IgD-negative memory B cell (primary cell): ENCODE data around the gene AMPH. TPM values are rescaled to one million over a fixed set of nuclear protein-coding genes. Genes with fewer than 3 reads are reported as not detected.
"Not testable (repeated sequence)": the region's sequence is repeated elsewhere in the genome, so short reads cannot be mapped to it uniquely, and the experiment has no call there.

Source experiments
- H3K27ac Mint-ChIP-seq, 3 donors: one replicate each; pipeline ENCODE4 v1.8.0; 2020 to 2022; ENCODE audit warnings: mild to moderate bottlenecking in 3 of 3, mixed read lengths in 3 of 3, moderate library complexity in 1 of 3
- H3K27me3 Mint-ChIP-seq: one replicate; pipeline ENCODE4 v1.8.0; 2021; ENCODE audit warnings: mixed read lengths
- H3K36me3 Mint-ChIP-seq: one replicate; pipeline ENCODE4 v1.8.0; 2020; ENCODE audit warnings: mild to moderate bottlenecking, mixed read lengths
- H3K4me1 Mint-ChIP-seq, 3 donors: one replicate each; pipeline ENCODE4 v1.8.0; 2020 to 2022; ENCODE audit warnings: mixed read lengths in 3 of 3, mild to moderate bottlenecking in 1 of 3
- H3K4me3 Mint-ChIP-seq, 4 donors: one replicate each; pipeline ENCODE4 v1.8.0; 2020 to 2022; ENCODE audit warnings: mild to moderate bottlenecking in 4 of 4, mixed read lengths in 4 of 4, moderate library complexity in 3 of 4
- H3K9me3 Mint-ChIP-seq, 3 donors: one replicate each; pipeline ENCODE4 v1.8.0; 2020 to 2021; ENCODE audit warnings: mixed read lengths in 3 of 3, mild to moderate bottlenecking in 1 of 3
- polyA plus RNA-seq: library from polyadenylated mRNA; unstranded; fragments of 300-500 nt; fragmentation: Illumina TruSeq; gene quantifications from one replicate; pipeline ENCODE4 v1.2.3, GENCODE V29; 2021

AMPH gene
- polyA plus RNA-seq, 1 donor from 2014 or later: not detected

DNA sequence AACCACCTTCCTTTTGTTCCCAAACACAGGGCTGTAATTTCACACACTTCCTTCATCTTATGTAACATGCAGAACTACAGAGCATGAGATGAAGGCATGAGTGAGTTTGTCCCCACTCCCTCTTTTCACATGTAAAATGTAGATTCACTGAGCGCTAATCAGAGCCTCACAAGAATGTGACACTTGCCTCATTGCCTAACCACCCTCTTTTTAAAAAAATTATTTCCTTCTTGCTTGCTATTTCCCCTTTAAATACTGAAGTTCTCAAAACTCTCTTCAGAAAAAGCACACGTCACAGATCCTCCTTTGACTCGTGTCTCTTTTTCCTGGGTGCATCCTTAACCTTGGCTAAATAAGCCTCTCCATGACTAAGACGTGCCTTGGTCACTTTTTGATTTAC, 236.5 kb downstream of the AMPH start:
- Mint-ChIP-seq H3K9me3 (no peaks in the 10 kb centered on the region), H3K27me3 (no peaks in the 10 kb centered on the region), H3K4me3 (no peak overlapping the region), H3K36me3 (peaks cover 3% of the 10 kb centered on the region), H3K4me1 (peaks cover 11 to 17% (median 15%) of the 10 kb centered on the region in 3 donors), H3K27ac (no peak overlapping the region)

DNA sequence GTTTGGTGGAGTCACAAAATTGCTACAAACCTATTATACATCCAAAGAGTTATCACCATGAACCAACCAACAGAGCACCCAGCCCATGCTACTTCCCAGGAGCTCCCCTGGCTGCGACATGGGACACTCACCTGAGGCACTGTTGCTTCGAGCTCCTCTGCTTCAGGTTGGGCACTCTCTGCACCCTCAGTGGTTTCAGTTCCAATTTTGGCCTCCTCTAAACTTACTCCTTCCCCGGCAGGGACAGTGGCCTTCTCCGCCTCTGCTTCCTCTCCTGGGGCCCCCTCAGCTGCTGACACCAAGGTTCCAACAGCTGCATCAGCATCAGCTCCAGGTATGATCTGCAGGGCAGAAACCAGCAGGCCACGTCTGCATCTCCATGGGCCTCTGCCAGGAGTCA, 237.3 kb downstream of the AMPH start:
- Mint-ChIP-seq H3K4me3 (no peak overlapping the region), H3K4me1 (peaks cover 11 to 17% (median 15%) of the 10 kb centered on the region in 3 donors), H3K36me3 (peaks cover 3% of the 10 kb centered on the region), H3K27ac (no peak overlapping the region), H3K27me3 (no peaks in the 10 kb centered on the region), H3K9me3 (no peaks in the 10 kb centered on the region)

DNA sequence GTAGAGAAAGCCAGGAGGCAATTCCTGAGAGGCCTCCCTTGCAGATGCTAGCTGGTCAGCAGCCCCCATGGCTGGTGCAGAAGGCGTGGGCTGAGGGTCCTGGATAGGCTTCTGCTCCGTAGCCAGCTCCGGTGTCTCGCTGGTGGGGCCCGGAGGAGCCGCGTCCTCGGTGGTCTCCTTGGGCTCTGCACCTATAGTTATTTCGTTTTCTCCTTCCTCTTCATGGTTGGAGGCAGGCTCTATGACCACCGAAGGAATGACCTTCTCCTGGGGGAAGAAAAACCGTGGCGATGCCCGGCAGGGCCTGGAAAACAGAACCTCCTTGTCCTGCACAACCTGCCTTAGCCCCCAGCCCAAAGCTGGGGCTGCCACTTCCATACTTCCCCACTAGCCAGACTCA, 239.4 kb downstream of the AMPH start:
- Mint-ChIP-seq H3K4me1 (peaks cover 11 to 17% (median 14%) of the 10 kb centered on the region in 3 donors), H3K36me3 (peaks cover 3% of the 10 kb centered on the region), H3K4me3 (no peak overlapping the region), H3K9me3 (peaks cover 0 to 4% (median 0%) of the 10 kb centered on the region in 3 donors), H3K27me3 (no peaks in the 10 kb centered on the region), H3K27ac (no peak overlapping the region)

DNA sequence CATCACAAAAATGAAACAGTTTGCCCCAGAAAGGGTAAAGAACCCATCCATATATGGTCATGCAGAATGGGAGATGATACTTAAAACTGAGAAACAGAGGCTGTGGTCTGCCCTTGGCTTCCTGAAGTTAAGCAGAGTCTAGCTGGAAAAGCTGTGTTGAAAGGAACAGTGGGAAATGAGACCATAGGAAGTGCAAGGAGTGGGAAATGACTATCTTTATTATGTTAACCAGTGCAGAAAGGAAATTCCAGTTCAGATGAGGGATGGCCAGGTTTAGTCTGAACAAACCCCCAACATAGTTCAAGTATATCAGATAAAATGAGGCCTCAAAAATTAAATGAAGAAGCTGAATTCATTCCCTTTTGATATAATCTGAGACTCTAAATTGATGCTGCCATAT, 245.5 kb downstream of the AMPH start:
- H3K27me3 Mint-ChIP-seq: no peaks in the 10 kb centered on the region
- H3K36me3 Mint-ChIP-seq: peaks cover 2% of the 10 kb centered on the region
- H3K27ac Mint-ChIP-seq: no peak overlapping the region
- H3K4me1 Mint-ChIP-seq: no peaks in the 10 kb centered on the region
- no peak overlapping the region for H3K4me3 Mint-ChIP-seq
- peaks cover 0 to 4% (median 0%) of the 10 kb centered on the region in 3 donors for H3K9me3 Mint-ChIP-seq

DNA sequence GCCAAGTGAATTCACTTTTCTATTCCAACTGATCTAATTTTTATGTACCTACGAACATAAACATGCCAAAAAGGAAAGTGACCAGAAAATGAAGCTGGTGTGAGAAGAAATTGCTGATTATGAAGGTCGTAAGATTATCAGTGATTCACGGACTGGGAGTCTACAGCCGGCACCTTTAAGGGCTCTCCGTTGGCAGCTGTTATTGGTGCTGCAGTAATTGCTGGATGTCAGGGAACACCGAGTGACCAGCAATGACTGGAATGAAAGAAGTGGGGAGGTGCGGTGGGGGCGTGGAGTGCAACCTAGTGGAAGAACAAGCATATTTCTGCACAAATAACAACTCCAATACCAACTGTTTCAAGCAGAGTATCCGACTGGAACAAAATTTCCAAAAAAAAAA, 247.9 kb downstream of the AMPH start:
- Mint-ChIP-seq H3K36me3 (peaks cover 2% of the 10 kb centered on the region), H3K27me3 (no peaks in the 10 kb centered on the region), H3K4me3 (peak overlapping the region in 1 of 4 donors; percentile 39), H3K4me1 (no peaks in the 10 kb centered on the region), H3K9me3 (peaks cover 0 to 4% (median 2%) of the 10 kb centered on the region in 3 donors), H3K27ac (no peak overlapping the region)

DNA sequence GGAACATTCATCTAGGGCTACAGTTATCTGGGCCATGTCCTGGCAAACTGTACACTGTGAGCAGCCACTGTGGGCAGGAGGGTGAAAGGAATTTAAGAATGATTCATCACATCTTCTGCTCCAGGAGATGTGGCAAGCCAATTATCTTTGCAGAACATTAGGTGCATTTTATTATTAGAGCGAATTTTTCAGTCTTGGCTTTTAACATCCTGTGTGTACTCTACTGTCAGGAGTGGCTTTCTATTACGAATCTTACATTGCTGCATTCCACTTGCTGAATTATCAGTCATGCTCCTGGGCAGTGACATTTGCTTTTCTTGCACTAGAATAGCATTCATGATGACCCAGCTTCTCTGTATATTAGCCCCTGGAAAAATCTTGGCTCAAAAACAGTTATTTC, 248.5 kb downstream of the AMPH start:
- Mint-ChIP-seq H3K4me3 (no peak overlapping the region), H3K4me1 (no peaks in the 10 kb centered on the region)

DNA sequence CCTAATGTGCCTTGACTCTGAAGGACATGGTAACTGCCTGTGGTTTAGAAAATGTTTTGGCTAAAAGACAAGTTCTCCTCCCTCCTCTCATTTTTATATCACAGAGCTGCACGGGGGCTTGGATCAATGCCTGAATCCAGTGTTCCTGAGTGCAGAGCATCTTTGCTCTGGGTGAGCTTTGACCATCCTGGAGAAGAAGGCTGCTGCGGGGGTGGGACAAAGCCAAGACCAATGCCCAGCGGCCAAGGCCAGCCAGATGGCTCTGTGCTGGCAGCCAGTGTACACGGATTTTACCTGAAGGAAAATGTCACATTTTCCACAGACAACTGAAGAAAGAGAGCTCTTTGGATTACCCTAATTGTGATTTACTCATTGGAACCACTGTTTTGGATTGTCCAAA, 255.7 kb downstream of the AMPH start:
- no peak overlapping the region for H3K4me3 Mint-ChIP-seq
- H3K36me3 Mint-ChIP-seq: peaks cover 1% of the 10 kb centered on the region
- H3K27ac Mint-ChIP-seq: no peak overlapping the region
- no peaks in the 10 kb centered on the region for H3K27me3 Mint-ChIP-seq
- H3K4me1 Mint-ChIP-seq: peaks cover 0 to 1% (median 0%) of the 10 kb centered on the region in 3 donors
- peaks cover 0 to 2% (median 0%) of the 10 kb centered on the region in 3 donors for H3K9me3 Mint-ChIP-seq

More for the DNA sequence above, 248.5 kb downstream of the AMPH start:
- no peak overlapping the region for H3K27ac Mint-ChIP-seq
- H3K9me3 Mint-ChIP-seq: peaks cover 0 to 4% (median 2%) of the 10 kb centered on the region in 3 donors
- peaks cover 2% of the 10 kb centered on the region for H3K36me3 Mint-ChIP-seq
- no peaks in the 10 kb centered on the region for H3K27me3 Mint-ChIP-seq

DNA sequence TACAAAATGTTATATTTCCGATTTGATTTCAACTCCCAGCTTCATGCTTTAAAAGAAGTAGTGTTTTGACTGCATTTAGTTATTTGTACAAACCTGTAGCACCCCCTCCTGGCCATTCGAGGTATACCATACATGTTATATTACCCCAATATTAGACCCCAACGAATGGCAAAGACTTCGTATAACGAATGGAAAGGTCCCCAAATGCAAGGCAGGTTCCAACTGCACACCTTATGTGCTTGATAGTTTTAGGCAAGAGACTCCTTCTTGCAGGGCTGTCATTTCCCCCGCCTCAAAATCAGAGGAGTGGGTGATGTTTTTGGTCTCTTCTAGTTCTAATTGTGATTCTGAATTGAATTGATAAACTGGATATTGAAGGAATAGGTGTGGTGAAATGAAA, 256.7 kb downstream of the AMPH start:
- H3K27me3 Mint-ChIP-seq: no peaks in the 10 kb centered on the region
- no peaks in the 10 kb centered on the region for H3K9me3 Mint-ChIP-seq
- H3K36me3 Mint-ChIP-seq: peaks cover 1% of the 10 kb centered on the region
- H3K4me3 Mint-ChIP-seq: no peak overlapping the region
- H3K27ac Mint-ChIP-seq: no peak overlapping the region
- H3K4me1 Mint-ChIP-seq: peaks cover 3 to 8% (median 5%) of the 10 kb centered on the region in 3 donors

DNA sequence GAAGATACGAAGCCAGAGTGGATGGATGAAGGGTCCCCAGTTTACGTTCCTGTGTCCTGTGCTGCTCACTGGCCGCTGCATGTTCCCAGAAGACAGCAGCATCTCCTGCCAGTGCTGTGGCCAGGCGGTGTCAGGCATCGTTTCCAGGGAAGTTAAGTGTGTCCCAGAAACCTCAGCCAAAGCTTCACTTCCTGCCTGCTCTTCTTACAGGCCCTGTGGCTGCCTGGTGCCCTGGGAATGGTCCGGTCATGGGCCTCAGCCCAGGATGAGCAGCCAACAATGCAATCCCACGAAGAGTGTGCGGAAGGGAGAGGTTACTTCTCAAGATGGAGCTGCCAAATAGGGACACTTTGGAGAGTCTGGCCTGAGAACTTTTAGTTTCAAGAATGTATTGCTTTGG, 258.0 kb downstream of the AMPH start:
- no peak overlapping the region for H3K4me3 Mint-ChIP-seq
- peaks cover 1% of the 10 kb centered on the region for H3K36me3 Mint-ChIP-seq
- no peak overlapping the region for H3K27ac Mint-ChIP-seq
- peaks cover 6 to 11% (median 7%) of the 10 kb centered on the region in 3 donors for H3K4me1 Mint-ChIP-seq
- no peaks in the 10 kb centered on the region for H3K9me3 Mint-ChIP-seq
- H3K27me3 Mint-ChIP-seq: no peaks in the 10 kb centered on the region

DNA sequence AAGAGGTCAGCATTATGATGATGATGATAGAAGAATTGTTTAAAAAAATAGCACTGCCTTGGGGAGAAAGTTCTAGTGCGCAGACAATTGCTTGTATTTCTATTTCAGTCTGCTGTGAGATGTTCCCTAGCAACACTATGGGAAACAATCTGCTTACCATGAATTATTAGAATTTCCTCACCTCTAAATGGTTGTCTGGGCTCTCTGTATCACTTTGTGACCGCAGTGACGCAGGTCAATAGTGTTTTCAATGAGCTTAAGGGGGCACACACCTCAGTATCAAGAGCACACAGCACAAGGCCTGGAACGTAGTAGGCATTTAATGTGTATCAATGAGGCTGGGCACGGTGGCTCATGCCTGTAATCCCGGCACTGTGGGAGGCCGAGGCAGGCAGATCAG, 258.9 kb downstream of the AMPH start:
- peaks cover 9 to 18% (median 14%) of the 10 kb centered on the region in 3 donors for H3K4me1 Mint-ChIP-seq
- H3K4me3 Mint-ChIP-seq: no peak overlapping the region
- H3K9me3 Mint-ChIP-seq: no peaks in the 10 kb centered on the region
- H3K27me3 Mint-ChIP-seq: no peaks in the 10 kb centered on the region
- peaks cover 1% of the 10 kb centered on the region for H3K36me3 Mint-ChIP-seq
- no peak overlapping the region for H3K27ac Mint-ChIP-seq

DNA sequence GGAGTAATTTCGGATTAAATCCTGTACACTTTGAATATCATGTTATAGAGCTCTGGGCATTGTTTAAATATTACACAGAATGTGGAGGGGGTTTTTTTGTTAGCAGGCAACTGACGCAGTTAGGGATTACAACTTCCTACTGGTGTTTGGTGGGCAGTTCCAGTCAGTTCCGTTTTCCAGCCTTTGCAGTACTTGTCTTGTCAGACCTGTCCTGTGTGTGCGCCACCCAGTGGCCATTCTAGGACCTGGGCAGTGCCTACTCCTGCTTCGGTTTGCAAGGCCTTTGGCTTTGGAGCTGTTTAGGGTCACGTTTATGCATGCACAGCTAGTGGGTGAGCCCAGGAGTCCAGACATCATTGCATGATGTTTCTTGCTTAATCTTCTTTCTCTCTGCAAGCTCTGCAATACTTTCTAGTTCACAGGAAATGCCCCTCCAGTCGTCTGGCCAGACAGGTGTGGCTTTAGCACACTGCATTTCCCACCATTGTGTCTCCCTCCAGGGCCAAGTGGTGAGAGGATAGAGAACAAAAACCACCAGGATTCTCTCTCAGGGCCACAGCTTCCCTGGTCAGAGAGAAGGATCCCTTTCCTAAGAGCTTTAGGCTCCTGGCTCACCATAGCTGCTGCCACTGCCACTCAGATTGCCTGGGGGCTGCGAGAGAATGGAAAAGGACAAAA, 261.2 kb downstream of the AMPH start:
- peaks cover 9 to 23% (median 14%) of the 10 kb centered on the region in 3 donors for H3K4me1 Mint-ChIP-seq
- no peaks in the 10 kb centered on the region for H3K27me3 Mint-ChIP-seq
- H3K4me3 Mint-ChIP-seq: peak overlapping the region in 1 of 4 donors; percentile 59
- peak overlapping the region in 2 of 3 donors; percentile 49 to 87 for H3K27ac Mint-ChIP-seq
- H3K9me3 Mint-ChIP-seq: no peaks in the 10 kb centered on the region
- H3K36me3 Mint-ChIP-seq: no peaks in the 10 kb centered on the region

DNA sequence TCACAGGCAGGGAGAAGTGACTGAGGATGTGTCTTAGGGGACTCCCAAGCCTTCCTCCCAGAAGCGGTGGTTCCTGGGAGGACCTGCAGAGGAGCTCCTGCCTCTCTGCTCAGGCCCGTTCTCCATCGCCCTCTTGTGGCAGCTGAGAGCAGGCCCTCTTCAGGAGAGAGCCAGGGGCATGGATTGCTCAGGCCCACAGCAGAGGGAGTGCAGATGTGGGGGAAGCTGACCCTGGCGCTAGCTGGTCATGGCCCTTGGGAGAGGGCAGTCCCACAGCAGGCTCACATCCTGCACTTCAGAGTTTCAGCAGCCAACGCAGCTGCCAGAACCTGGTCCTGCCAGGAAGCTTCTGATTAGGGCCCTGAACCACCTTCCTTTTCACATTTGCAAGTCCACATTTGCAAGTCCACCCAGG, 263.0 kb downstream of the AMPH start:
- Mint-ChIP-seq H3K27me3 (no peaks in the 10 kb centered on the region), H3K4me1 (peaks cover 13 to 26% (median 24%) of the 10 kb centered on the region in 3 donors), H3K27ac (peak overlapping the region in 2 of 3 donors; percentile 83), H3K4me3 (no peak overlapping the region), H3K36me3 (no peaks in the 10 kb centered on the region), H3K9me3 (no peaks in the 10 kb centered on the region)

DNA sequence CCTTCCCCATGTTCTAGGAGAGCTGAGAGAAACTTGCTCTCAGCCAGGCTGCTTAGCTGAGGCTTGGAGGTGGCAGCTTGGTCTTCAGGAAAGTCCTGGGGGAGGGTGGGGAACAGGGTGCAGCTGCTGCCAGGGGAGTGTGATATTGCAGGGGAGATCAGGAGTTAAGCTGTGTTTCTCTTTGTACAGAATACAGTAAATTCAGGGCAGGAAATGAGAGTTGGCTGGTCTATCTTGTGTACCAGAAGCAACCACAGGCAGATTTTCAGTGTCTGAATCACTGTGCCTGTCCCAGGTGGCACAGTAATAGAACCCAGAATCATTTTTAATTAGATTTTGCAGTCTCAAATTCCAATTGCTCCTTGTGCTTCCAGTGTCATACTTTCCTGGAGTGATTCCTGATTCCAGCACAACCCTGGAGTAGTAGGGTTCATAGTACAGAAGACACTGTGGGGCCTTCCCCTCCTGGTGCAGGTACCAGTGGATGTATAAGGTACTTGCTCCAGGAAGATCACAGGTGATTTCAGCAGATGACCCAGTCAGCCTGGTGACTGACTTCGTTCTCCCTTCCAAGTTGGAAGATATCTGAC, 263.8 kb downstream of the AMPH start:
- Mint-ChIP-seq H3K27ac (peak overlapping the region in 2 of 3 donors; percentile 83), H3K27me3 (peaks cover 1% of the 10 kb centered on the region), H3K9me3 (no peaks in the 10 kb centered on the region), H3K36me3 (no peaks in the 10 kb centered on the region), H3K4me3 (peak overlapping the region in 2 of 4 donors; percentile 11 to 40), H3K4me1 (peaks cover 17 to 34% (median 32%) of the 10 kb centered on the region in 3 donors)

DNA sequence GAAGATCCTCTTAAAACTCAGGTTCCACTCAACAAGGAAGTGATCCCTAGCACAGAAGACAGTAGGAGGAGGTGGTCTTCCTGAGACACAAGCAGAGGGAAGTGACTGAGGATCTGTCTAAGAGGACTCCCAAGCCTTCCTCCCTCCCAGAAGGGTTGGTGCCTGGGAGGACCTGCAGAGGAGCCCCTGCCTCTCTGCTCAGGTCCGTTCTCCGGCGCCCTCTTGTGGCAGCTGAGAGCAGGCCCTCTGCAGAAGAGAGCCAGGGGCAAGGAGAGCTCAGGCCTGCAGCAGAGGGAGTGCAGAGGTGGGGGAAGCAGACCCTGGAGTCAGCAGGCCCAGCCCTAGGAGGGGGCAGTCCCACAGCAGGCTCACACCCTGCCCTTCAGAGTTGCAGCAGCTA, 267.8 kb downstream of the AMPH start:
- Mint-ChIP-seq H3K4me1 (peaks cover 22 to 51% (median 40%) of the 10 kb centered on the region in 3 donors), H3K27ac (peak overlapping the region; percentile 60 to 92 (median 82)), H3K4me3 (peak overlapping the region; percentile 55 to 87 (median 67))
- H3K36me3 Mint-ChIP-seq, H3K9me3 Mint-ChIP-seq, H3K27me3 Mint-ChIP-seq: not testable (repeated sequence)

DNA sequence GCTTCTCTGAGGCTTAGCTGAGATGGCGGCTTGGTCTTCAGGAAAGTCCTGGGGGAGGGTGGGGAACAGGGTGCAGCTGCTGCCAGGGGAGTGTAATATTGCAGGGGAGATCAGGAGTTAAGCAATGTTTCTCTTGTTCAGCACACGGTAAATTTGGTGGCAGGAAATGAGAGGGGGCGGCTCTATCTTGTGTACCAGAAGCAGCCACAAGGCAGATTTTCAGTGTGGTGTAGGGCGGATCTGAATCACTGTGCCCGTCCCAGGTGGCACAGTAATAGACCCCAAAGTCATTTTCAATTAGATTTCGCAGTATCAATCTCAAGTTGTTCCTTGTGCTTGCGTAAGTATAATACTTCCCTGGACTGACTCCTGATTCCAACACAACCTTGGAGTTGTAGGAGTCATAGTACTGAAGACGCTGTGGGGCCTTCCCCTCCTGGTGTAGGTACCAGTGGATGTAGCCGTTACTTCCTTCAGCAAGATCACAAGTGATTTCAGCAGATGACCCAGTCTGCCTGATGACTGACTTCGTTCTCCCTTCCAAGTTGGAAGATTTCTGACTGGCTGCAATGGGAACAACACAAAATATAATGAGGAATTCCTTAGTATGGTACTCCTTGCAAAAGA, 268.4 kb downstream of the AMPH start:
- not testable (repeated sequence) for H3K36me3 Mint-ChIP-seq, H3K9me3 Mint-ChIP-seq, H3K27me3 Mint-ChIP-seq
- Mint-ChIP-seq H3K4me1 (peaks cover 23 to 51% (median 40%) of the 10 kb centered on the region in 3 donors), H3K4me3 (peak overlapping the region; percentile 60 to 87 (median 72)), H3K27ac (peak overlapping the region; percentile 60 to 92 (median 82))
